RWPE2 (cell line): Measurements from ENCODE around the gene UTS2B.

ENCODE experiments used
- ATAC-seq: fragments of 200-7000 bp; cut with Tn5 transposase; 3 replicates; pipeline ENCODE4 v1.9.1; 2021; ENCODE audit warnings: low read depth
- DNase-seq: peaks from one replicate; pipeline ENCODE4 v3.0.0-alpha.2; 2020; ENCODE audit warnings: low spot score
- H3K27ac ChIP-seq: fragments of 450-650 bp; 2 replicates; pipeline ENCODE4 v1.5.1; 2017; ENCODE audit warnings: mild to moderate bottlenecking; ENCODE audit not compliant: poor library complexity, severe bottlenecking
- H3K27me3 ChIP-seq: fragments of 250-450 bp; sonication (Bioruptor Pico); 2 replicates; pipeline ENCODE4 v1.5.1; 2021; ENCODE audit warnings: mild to moderate bottlenecking, moderate library complexity; ENCODE audit not compliant: insufficient read depth, poor library complexity, severe bottlenecking
- H3K36me3 ChIP-seq: fragments of 250-450 bp; sonication (Bioruptor Pico); 2 replicates; pipeline ENCODE4 v1.5.1; 2020; ENCODE audit warnings: low read depth, mild to moderate bottlenecking, moderate library complexity
- H3K4me1 ChIP-seq: fragments of 250-450 bp; sonication (Bioruptor Pico); 2 replicates; pipeline ENCODE4 v1.5.1; 2021; ENCODE audit warnings: mild to moderate bottlenecking, moderate library complexity; ENCODE audit not compliant: insufficient read depth, poor library complexity, severe bottlenecking
- H3K4me3 ChIP-seq: fragments of 250-450 bp; sonication (Bioruptor Pico); 2 replicates; pipeline ENCODE4 v1.5.1; 2021; ENCODE audit warnings: mild to moderate bottlenecking, moderate library complexity; ENCODE audit not compliant: severe bottlenecking
- H3K9me3 ChIP-seq: fragments of 250-450 bp; sonication (Bioruptor Pico); 2 replicates; pipeline ENCODE4 v1.5.1; 2021; ENCODE audit warnings: mild to moderate bottlenecking, moderate library complexity; ENCODE audit not compliant: severe bottlenecking
- TF ChIP-seq, protein P1 (sequence below): fragments of 450-650 bp; IDR thresholded peaks from one replicate; pipeline ENCODE4 v1.5.1; 2017; ENCODE audit warnings: mild to moderate bottlenecking, moderate library complexity; ENCODE audit not compliant: poor library complexity, severe bottlenecking

The UTS2B gene

GRCh38 chr3:191301782-191302411 lies 28.4 kb downstream of the UTS2B start:
- H3K36me3 ChIP-seq = no peaks in the 10 kb centered on the region

GRCh38 chr3:191301017-191301416 lies 29.3 kb downstream of the UTS2B start:
- TF ChIP-seq, protein P1, sequence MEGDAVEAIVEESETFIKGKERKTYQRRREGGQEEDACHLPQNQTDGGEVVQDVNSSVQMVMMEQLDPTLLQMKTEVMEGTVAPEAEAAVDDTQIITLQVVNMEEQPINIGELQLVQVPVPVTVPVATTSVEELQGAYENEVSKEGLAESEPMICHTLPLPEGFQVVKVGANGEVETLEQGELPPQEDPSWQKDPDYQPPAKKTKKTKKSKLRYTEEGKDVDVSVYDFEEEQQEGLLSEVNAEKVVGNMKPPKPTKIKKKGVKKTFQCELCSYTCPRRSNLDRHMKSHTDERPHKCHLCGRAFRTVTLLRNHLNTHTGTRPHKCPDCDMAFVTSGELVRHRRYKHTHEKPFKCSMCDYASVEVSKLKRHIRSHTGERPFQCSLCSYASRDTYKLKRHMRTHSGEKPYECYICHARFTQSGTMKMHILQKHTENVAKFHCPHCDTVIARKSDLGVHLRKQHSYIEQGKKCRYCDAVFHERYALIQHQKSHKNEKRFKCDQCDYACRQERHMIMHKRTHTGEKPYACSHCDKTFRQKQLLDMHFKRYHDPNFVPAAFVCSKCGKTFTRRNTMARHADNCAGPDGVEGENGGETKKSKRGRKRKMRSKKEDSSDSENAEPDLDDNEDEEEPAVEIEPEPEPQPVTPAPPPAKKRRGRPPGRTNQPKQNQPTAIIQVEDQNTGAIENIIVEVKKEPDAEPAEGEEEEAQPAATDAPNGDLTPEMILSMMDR = no peak
- Histone ChIP-seq H3K36me3 (no peaks in the 10 kb centered on the region), H3K27me3 (no peaks in the 10 kb centered on the region), H3K27ac (no peak overlapping the region), H3K4me1 (no peaks in the 10 kb centered on the region), H3K9me3 (no peaks in the 10 kb centered on the region), H3K4me3 (no peak overlapping the region)
- DNase-seq (no peak), ATAC-seq (no peak)

More at GRCh38 chr3:191301782-191302411, 28.4 kb downstream of the UTS2B start:
- TF ChIP-seq, protein P1 = no peak
- Histone ChIP-seq H3K4me1 (no peaks in the 10 kb centered on the region), H3K27me3 (no peaks in the 10 kb centered on the region), H3K27ac (no peak overlapping the region), H3K9me3 (no peaks in the 10 kb centered on the region), H3K4me3 (no peak overlapping the region)
- no peak for ATAC-seq
- no peak for DNase-seq

- no peak overlapping the region for H3K27ac ChIP-seq
- TF ChIP-seq, protein P1 = no peak
Observed at GRCh38 chr3:191300422-191300821, 29.9 kb downstream of the UTS2B start.

DNA sequence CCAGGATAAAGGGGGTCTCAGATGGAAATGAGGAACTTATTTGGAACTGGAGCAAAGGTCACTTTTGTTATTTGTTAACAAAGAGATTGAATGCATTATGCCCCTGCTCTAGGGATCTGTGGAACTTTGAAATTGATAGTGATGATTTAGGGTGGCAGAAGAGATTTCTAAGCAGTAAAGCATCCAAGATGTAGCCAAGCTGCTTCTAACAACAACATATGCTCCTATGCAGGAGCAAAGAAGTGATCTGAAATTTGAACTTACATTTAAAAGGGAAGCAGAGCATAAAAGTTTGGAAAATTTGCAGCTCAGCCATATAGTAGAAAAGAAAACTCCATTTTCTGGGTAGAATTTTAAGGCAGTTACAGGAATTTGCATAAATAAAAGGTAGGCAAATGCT lies 31.5 kb downstream of the UTS2B start:
- TF ChIP-seq, protein P1 = no peak
- DNase-seq = no peak

More at GRCh38 chr3:191300422-191300821, 29.9 kb downstream of the UTS2B start:
- DNase-seq (no peak), ATAC-seq (no peak)
- H3K4me3 ChIP-seq = no peak overlapping the region
- H3K4me1 ChIP-seq = no peaks in the 10 kb centered on the region
- no peaks in the 10 kb centered on the region for H3K9me3 ChIP-seq
- no peaks in the 10 kb centered on the region for H3K36me3 ChIP-seq
- no peaks in the 10 kb centered on the region for H3K27me3 ChIP-seq

DNA sequence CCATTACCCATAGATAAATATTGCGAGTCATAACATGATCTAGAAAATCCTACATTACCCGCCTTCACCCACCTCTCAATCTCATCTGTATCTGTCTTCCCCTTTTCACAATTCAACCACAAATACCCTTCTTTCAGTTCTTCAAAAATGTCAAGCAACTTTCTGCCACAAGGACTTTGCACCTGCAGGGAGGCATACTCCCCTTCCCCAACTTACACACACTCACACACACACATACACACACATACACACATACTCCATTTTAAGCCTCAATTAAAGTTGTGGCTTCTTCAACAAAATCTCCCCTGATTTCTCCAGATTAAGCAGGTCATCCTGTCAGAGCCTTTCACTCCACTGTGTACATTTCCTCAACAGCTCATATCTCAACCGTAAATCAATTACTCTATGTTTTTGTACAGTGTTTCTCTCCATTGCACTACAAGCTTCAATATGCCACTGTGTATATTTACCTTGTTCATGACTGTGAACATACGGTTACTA lies 34.2 kb downstream of the UTS2B start:
- no peaks in the 10 kb centered on the region for H3K9me3 ChIP-seq
- H3K4me1 ChIP-seq = no peaks in the 10 kb centered on the region
- no peak overlapping the region for H3K27ac ChIP-seq
- TF ChIP-seq, protein P1 = no peak
- no peak overlapping the region for H3K4me3 ChIP-seq
- H3K27me3 ChIP-seq = no peaks in the 10 kb centered on the region
- DNase-seq (no peak), ATAC-seq (no peak)
- H3K36me3 ChIP-seq = no peaks in the 10 kb centered on the region

More for the DNA sequence above, 31.5 kb downstream of the UTS2B start:
- ATAC-seq = no peak
- Histone ChIP-seq H3K4me1 (no peaks in the 10 kb centered on the region), H3K36me3 (no peaks in the 10 kb centered on the region), H3K4me3 (no peak overlapping the region), H3K27ac (no peak overlapping the region), H3K27me3 (no peaks in the 10 kb centered on the region), H3K9me3 (no peaks in the 10 kb centered on the region)
